Gastroesophageal sphincter (tissue), 3 donors: ENCODE data around the gene PDZD4.

Source experiments
- CTCF ChIP-seq, 4 experiments: fragments of 200-600 bp in 2 of 4; fragments of 450-650 bp in 2 of 4; sonication (generic) in 1 of 4; IDR thresholded peaks; one replicate each; pipeline ENCODE4 v1.5.1; 2017 to 2019; ENCODE audit warnings: antibody characterized with exemption in 4 of 4, mild to moderate bottlenecking in 2 of 4, moderate library complexity in 2 of 4
- POLR2A ChIP-seq, 2 donors: fragments of 450-650 bp; IDR thresholded peaks; one replicate each; pipeline ENCODE4 v1.6.1; 2017; ENCODE audit warnings: antibody characterized with exemption in 2 of 2, mild to moderate bottlenecking in 2 of 2, moderate library complexity in 1 of 2
- POLR2AphosphoS5 ChIP-seq: sonication (generic); formaldehyde crosslinking; IDR thresholded peaks from one replicate; pipeline ENCODE4 v1.6.1; 2017; ENCODE audit warnings: antibody characterized with exemption

GRCh38 chrX:153821066-153821465 lies 9.3 kb downstream of the PDZD4 start:
- no peak for TF ChIP-seq CTCF (IDR thresholded peaks at IDR 0.05)
- no peak for TF ChIP-seq POLR2AphosphoS5
- no peak for TF ChIP-seq POLR2A (IDR thresholded peaks at IDR 0.05)
